Measurements from ENCODE around the gene THEM5. TPM values are rescaled to one million over a fixed set of nuclear protein-coding genes. Genes with fewer than 3 reads are reported as not detected.

THEM5 gene
- polyA plus RNA-seq, 2 donors, result 1.5 to 1.7 TPM

GRCh38 chr1:151846686-151847237 is 6.8 kb downstream of the THEM5 start:
- H3K36me3 ChIP-seq (ENCODE audit: control insufficient read depth in 2 of 2, insufficient read depth in 2 of 2, low read length in 1 of 2), result no peaks in the 10 kb centered on the region
- H3K4me1 ChIP-seq (ENCODE audit: control insufficient read depth in 2 of 2, insufficient read depth in 2 of 2, low read length in 1 of 2), result no peaks in the 10 kb centered on the region
- no peaks in the 10 kb centered on the region for H3K27me3 ChIP-seq (ENCODE audit: control insufficient read depth in 1 of 2, insufficient read depth in 2 of 2, low read length in 2 of 2)
- no peak overlapping the region for H3K27ac ChIP-seq (ENCODE audit: low read depth in 2 of 2, low read length in 1 of 2)
- 87 to 95% methylated on average over 8 of the region's 8 CpGs for WGBS, 2 donors
- H3K9me3 ChIP-seq (ENCODE audit: control insufficient read depth in 2 of 2, insufficient read depth in 1 of 2, low read depth in 1 of 2, low read length in 1 of 2), result no peaks in the 10 kb centered on the region
- no peak overlapping the region for H3K4me3 ChIP-seq (ENCODE audit: low read depth in 1 of 2, low read length in 2 of 2)

GRCh38 chr1:151846062-151846568 is 7.4 kb downstream of the THEM5 start:
- H3K4me1 ChIP-seq (ENCODE audit: control insufficient read depth in 2 of 2, insufficient read depth in 2 of 2, low read length in 1 of 2), result no peaks in the 10 kb centered on the region
- no peaks in the 10 kb centered on the region for H3K27me3 ChIP-seq (ENCODE audit: control insufficient read depth in 1 of 2, insufficient read depth in 2 of 2, low read length in 2 of 2)
- H3K36me3 ChIP-seq (ENCODE audit: control insufficient read depth in 2 of 2, insufficient read depth in 2 of 2, low read length in 1 of 2), result no peaks in the 10 kb centered on the region
- H3K9me3 ChIP-seq (ENCODE audit: control insufficient read depth in 2 of 2, insufficient read depth in 1 of 2, low read depth in 1 of 2, low read length in 1 of 2), result no peaks in the 10 kb centered on the region
- H3K4me3 ChIP-seq (ENCODE audit: low read depth in 1 of 2, low read length in 2 of 2), result no peak overlapping the region
- 52 to 59% methylated on average over 6 of the region's 6 CpGs for WGBS, 2 donors
- H3K27ac ChIP-seq (ENCODE audit: low read depth in 2 of 2, low read length in 1 of 2), result no peak overlapping the region

- Histone ChIP-seq H3K4me1 (ENCODE audit: control insufficient read depth in 2 of 2, insufficient read depth in 2 of 2, low read length in 1 of 2) (peaks cover 0 to 15% of the 10 kb centered on the region in 2 donors), H3K4me3 (ENCODE audit: low read depth in 1 of 2, low read length in 2 of 2) (no peak overlapping the region), H3K27ac (ENCODE audit: low read depth in 2 of 2, low read length in 1 of 2) (no peak overlapping the region), H3K9me3 (ENCODE audit: control insufficient read depth in 2 of 2, insufficient read depth in 1 of 2, low read depth in 1 of 2, low read length in 1 of 2) (no peaks in the 10 kb centered on the region), H3K36me3 (ENCODE audit: control insufficient read depth in 2 of 2, insufficient read depth in 2 of 2, low read length in 1 of 2) (no peaks in the 10 kb centered on the region), H3K27me3 (ENCODE audit: control insufficient read depth in 1 of 2, insufficient read depth in 2 of 2, low read length in 2 of 2) (no peaks in the 10 kb centered on the region)
- 79 to 81% methylated on average over 2 of the region's 2 CpGs for WGBS, 2 donors
These were observed 10.1 kb downstream of the THEM5 start for GRCh38 chr1:151843398-151843797.

- Histone ChIP-seq H3K27me3 (ENCODE audit: control insufficient read depth in 1 of 2, insufficient read depth in 2 of 2, low read length in 2 of 2) (no peaks in the 10 kb centered on the region), H3K36me3 (ENCODE audit: control insufficient read depth in 2 of 2, insufficient read depth in 2 of 2, low read length in 1 of 2) (no peaks in the 10 kb centered on the region), H3K9me3 (ENCODE audit: control insufficient read depth in 2 of 2, insufficient read depth in 1 of 2, low read depth in 1 of 2, low read length in 1 of 2) (no peaks in the 10 kb centered on the region), H3K4me3 (ENCODE audit: low read depth in 1 of 2, low read length in 2 of 2) (no peak overlapping the region), H3K27ac (ENCODE audit: low read depth in 2 of 2, low read length in 1 of 2) (no peak overlapping the region), H3K4me1 (ENCODE audit: control insufficient read depth in 2 of 2, insufficient read depth in 2 of 2, low read length in 1 of 2) (peaks cover 0 to 15% of the 10 kb centered on the region in 2 donors)
- 88 to 91% methylated on average over 2 of the region's 2 CpGs for WGBS, 2 donors
These were observed 12.4 kb downstream of the THEM5 start for GRCh38 chr1:151841141-151841540.

- Histone ChIP-seq H3K4me1 (ENCODE audit: control insufficient read depth in 2 of 2, insufficient read depth in 2 of 2, low read length in 1 of 2) (peaks cover 0 to 15% of the 10 kb centered on the region in 2 donors), H3K9me3 (ENCODE audit: control insufficient read depth in 2 of 2, insufficient read depth in 1 of 2, low read depth in 1 of 2, low read length in 1 of 2) (no peaks in the 10 kb centered on the region), H3K27ac (ENCODE audit: low read depth in 2 of 2, low read length in 1 of 2) (peak overlapping the region; percentile 67 to 73), H3K36me3 (ENCODE audit: control insufficient read depth in 2 of 2, insufficient read depth in 2 of 2, low read length in 1 of 2) (no peaks in the 10 kb centered on the region), H3K27me3 (ENCODE audit: control insufficient read depth in 1 of 2, insufficient read depth in 2 of 2, low read length in 2 of 2) (no peaks in the 10 kb centered on the region), H3K4me3 (ENCODE audit: low read depth in 1 of 2, low read length in 2 of 2) (peak overlapping the region; percentile 47 to 58)
These were observed 13.1 kb downstream of the THEM5 start for GRCh38 chr1:151840421-151840820.

GRCh38 chr1:151839457-151840403 is 13.8 kb downstream of the THEM5 start, which contains the start of gene C2CD4D:
Gene C2CD4D, minus strand, starts transcription at chr1:151839820. Its CDS starts 831 bp downstream, at chr1:151838989.
- Histone ChIP-seq H3K4me1 (ENCODE audit: control insufficient read depth in 2 of 2, insufficient read depth in 2 of 2, low read length in 1 of 2) (peaks cover 0 to 15% of the 10 kb centered on the region in 2 donors), H3K27me3 (ENCODE audit: control insufficient read depth in 1 of 2, insufficient read depth in 2 of 2, low read length in 2 of 2) (no peaks in the 10 kb centered on the region), H3K36me3 (ENCODE audit: control insufficient read depth in 2 of 2, insufficient read depth in 2 of 2, low read length in 1 of 2) (no peaks in the 10 kb centered on the region), H3K27ac (ENCODE audit: low read depth in 2 of 2, low read length in 1 of 2) (peak within 1 kb of the TSS; percentile 67 to 73), H3K4me3 (ENCODE audit: low read depth in 1 of 2, low read length in 2 of 2) (peak within 1 kb of the TSS; percentile 47 to 58), H3K9me3 (ENCODE audit: control insufficient read depth in 2 of 2, insufficient read depth in 1 of 2, low read depth in 1 of 2, low read length in 1 of 2) (no peaks in the 10 kb centered on the region)
- 5 to 7% methylated on average over 47 of the region's 47 CpGs for WGBS, 2 donors

GRCh38 chr1:151839082-151839412 is 14.5 kb downstream of the THEM5 start:
- Histone ChIP-seq H3K36me3 (ENCODE audit: control insufficient read depth in 2 of 2, insufficient read depth in 2 of 2, low read length in 1 of 2) (no peaks in the 10 kb centered on the region), H3K27ac (ENCODE audit: low read depth in 2 of 2, low read length in 1 of 2) (peak overlapping the region in 1 of 2 donors; percentile 26), H3K27me3 (ENCODE audit: control insufficient read depth in 1 of 2, insufficient read depth in 2 of 2, low read length in 2 of 2) (no peaks in the 10 kb centered on the region), H3K4me1 (ENCODE audit: control insufficient read depth in 2 of 2, insufficient read depth in 2 of 2, low read length in 1 of 2) (peaks cover 0 to 15% of the 10 kb centered on the region in 2 donors), H3K9me3 (ENCODE audit: control insufficient read depth in 2 of 2, insufficient read depth in 1 of 2, low read depth in 1 of 2, low read length in 1 of 2) (no peaks in the 10 kb centered on the region), H3K4me3 (ENCODE audit: low read depth in 1 of 2, low read length in 2 of 2) (peak overlapping the region; percentile 47 to 58)
- WGBS, 2 donors, result 38 to 56% methylated on average over 13 to 16 of the region's 16 CpGs

- Histone ChIP-seq H3K27ac (ENCODE audit: low read depth in 2 of 2, low read length in 1 of 2) (peak overlapping the region; percentile 15 to 26), H3K4me3 (ENCODE audit: low read depth in 1 of 2, low read length in 2 of 2) (peak overlapping the region; percentile 27 to 47), H3K36me3 (ENCODE audit: control insufficient read depth in 2 of 2, insufficient read depth in 2 of 2, low read length in 1 of 2) (no peaks in the 10 kb centered on the region), H3K9me3 (ENCODE audit: control insufficient read depth in 2 of 2, insufficient read depth in 1 of 2, low read depth in 1 of 2, low read length in 1 of 2) (no peaks in the 10 kb centered on the region), H3K27me3 (ENCODE audit: control insufficient read depth in 1 of 2, insufficient read depth in 2 of 2, low read length in 2 of 2) (no peaks in the 10 kb centered on the region), H3K4me1 (ENCODE audit: control insufficient read depth in 2 of 2, insufficient read depth in 2 of 2, low read length in 1 of 2) (peaks cover 0 to 15% of the 10 kb centered on the region in 2 donors)
- 27 to 30% methylated on average over 101 to 117 of the region's 117 CpGs for WGBS, 2 donors
These were observed 15.1 kb downstream of the THEM5 start for GRCh38 chr1:151838222-151839081.

GRCh38 chr1:151837884-151838221 is 15.7 kb downstream of the THEM5 start:
- Histone ChIP-seq H3K4me1 (ENCODE audit: control insufficient read depth in 2 of 2, insufficient read depth in 2 of 2, low read length in 1 of 2) (peaks cover 0 to 17% of the 10 kb centered on the region in 2 donors), H3K4me3 (ENCODE audit: low read depth in 1 of 2, low read length in 2 of 2) (peak overlapping the region in 1 of 2 donors; percentile 47), H3K36me3 (ENCODE audit: control insufficient read depth in 2 of 2, insufficient read depth in 2 of 2, low read length in 1 of 2) (no peaks in the 10 kb centered on the region), H3K27me3 (ENCODE audit: control insufficient read depth in 1 of 2, insufficient read depth in 2 of 2, low read length in 2 of 2) (no peaks in the 10 kb centered on the region), H3K9me3 (ENCODE audit: control insufficient read depth in 2 of 2, insufficient read depth in 1 of 2, low read depth in 1 of 2, low read length in 1 of 2) (no peaks in the 10 kb centered on the region), H3K27ac (ENCODE audit: low read depth in 2 of 2, low read length in 1 of 2) (no peak overlapping the region)
- 40 to 42% methylated on average over 24 to 26 of the region's 26 CpGs for WGBS, 2 donors

All from esophagus (tissue), 2 donors.